DMS153 treated with DMSO at 0.1 percent for 48 hours (cell line): ENCODE measurements around the gene CFAP90.

Source experiments
- DNase-seq: peaks from one replicate; lab custom pipeline; 2025; ENCODE audit not compliant: unreplicated experiment; lab: John Stamatoyannopoulos, UW

The CFAP90 gene

GRCh38 chr5:7823594-7823993 is 27.3 kb downstream of the CFAP90 start:
- no peak for DNase-seq

- no peak for DNase-seq
Measured at GRCh38 chr5:7822449-7822848, 28.5 kb downstream of the CFAP90 start.

- no peak for DNase-seq
Measured at GRCh38 chr5:7816535-7816901, 34.4 kb downstream of the CFAP90 start.

GRCh38 chr5:7815892-7816534 is 34.9 kb downstream of the CFAP90 start:
- peak; percentile 80 for DNase-seq

GRCh38 chr5:7814816-7815215 is 36.1 kb downstream of the CFAP90 start:
- DNase-seq: no peak

- DNase-seq: no peak
Measured at GRCh38 chr5:7813576-7813975, 37.4 kb downstream of the CFAP90 start.

GRCh38 chr5:7813007-7813406 is 37.9 kb downstream of the CFAP90 start:
- DNase-seq: no peak

GRCh38 chr5:7811715-7812114 is 39.2 kb downstream of the CFAP90 start:
- DNase-seq: no peak

- DNase-seq: no peak
Measured at GRCh38 chr5:7808998-7809397, 41.9 kb downstream of the CFAP90 start.

- DNase-seq: peak; percentile 24
Measured at GRCh38 chr5:7805379-7805778, 45.6 kb downstream of the CFAP90 start.

GRCh38 chr5:7803937-7804336 is 47.0 kb downstream of the CFAP90 start:
- no peak for DNase-seq

- DNase-seq: no peak
Measured at GRCh38 chr5:7802855-7803254, 48.1 kb downstream of the CFAP90 start.

GRCh38 chr5:7801891-7802614 is 48.9 kb downstream of the CFAP90 start:
- peak; percentile 67 for DNase-seq

GRCh38 chr5:7795306-7795705 is 55.6 kb downstream of the CFAP90 start:
- DNase-seq: no peak

GRCh38 chr5:7794823-7795222 is 56.1 kb downstream of the CFAP90 start:
- no peak for DNase-seq

- no peak for DNase-seq
Measured at GRCh38 chr5:7794311-7794710, 56.6 kb downstream of the CFAP90 start.

- no peak for DNase-seq
Measured at GRCh38 chr5:7793895-7794294, 57.0 kb downstream of the CFAP90 start.

GRCh38 chr5:7789567-7789966 is 61.4 kb downstream of the CFAP90 start:
- DNase-seq: no peak

GRCh38 chr5:7787770-7788169 is 63.2 kb downstream of the CFAP90 start:
- no peak for DNase-seq

- DNase-seq: no peak
Measured at GRCh38 chr5:7784683-7785380, 66.1 kb downstream of the CFAP90 start.

GRCh38 chr5:7781899-7782298 is 69.0 kb downstream of the CFAP90 start:
- no peak for DNase-seq
